ENCODE results near the gene ATXN3L. TPM values are rescaled to one million over a fixed set of nuclear protein-coding genes. Genes with fewer than 3 reads are reported as not detected.

Gene ATXN3L
- total and polyA plus RNA-seq, 2 of the 8 experiments (the other 6 are each of a cell fraction or from before 2014, with no cell fraction given): not detected

GRCh38 chrX:13287816-13288215, 32.0 kb downstream of the ATXN3L start:
- FAIRE-seq (no peak), DNase-seq (ENCODE audit: low read depth in 1 of 2, low spot score in 2 of 2) (no peak)
- Histone ChIP-seq H3K27me3 (replicated peaks in 1 of 4; ENCODE audit: control insufficient read depth in 3 of 4, extremely low read depth in 1 of 4, insufficient read depth in 3 of 4, low read length in 3 of 4) (no peaks in the 10 kb centered on the region), H4K91ac (replicated peaks; ENCODE audit: insufficient read length, low read length) (no peak overlapping the region), H3K79me1 (ENCODE audit: low read depth, low read length) (no peaks in the 10 kb centered on the region), H3K14ac (ENCODE audit: insufficient read length) (no peak overlapping the region), H2BK5ac (ENCODE audit: low read depth, low read length) (no peak overlapping the region), H3K27ac (ENCODE audit: low read depth, low read length) (no peak overlapping the region), H2BK15ac (ENCODE audit: low read length) (no peak overlapping the region), H3K9ac (replicated peaks in 1 of 4; ENCODE audit: extremely low read depth in 1 of 4, low read depth in 3 of 4, low read length in 3 of 4) (no peak overlapping the region), H2BK20ac (ENCODE audit: low read length) (no peak overlapping the region), H3K9me3 (ENCODE audit: insufficient read depth in 2 of 2, low read depth in 1 of 2, low read length in 1 of 2) (no peaks in the 10 kb centered on the region), H2AK5ac (ENCODE audit: low read depth, low read length) (no peak overlapping the region), H2BK12ac (ENCODE audit: low read depth, low read length) (no peak overlapping the region), H3K4ac (replicated peaks; ENCODE audit: insufficient read length, low read depth, low read length) (no peak overlapping the region), H2AFZ (ENCODE audit: low read length) (no peak overlapping the region), H3K4me2 (ENCODE audit: insufficient read depth in 1 of 2, low read depth in 2 of 2, low read length in 2 of 2) (no peak overlapping the region), H4K20me1 (replicated peaks in 1 of 2; ENCODE audit: control insufficient read depth in 1 of 2, insufficient read depth in 2 of 2, low read length in 2 of 2) (no peaks in the 10 kb centered on the region), H3K36me3 (ENCODE audit: control insufficient read depth in 2 of 4, insufficient read depth in 4 of 4, low read length in 3 of 4) (no peaks in the 10 kb centered on the region; a peak in 1 of 8 replicates), H4K8ac (ENCODE audit: extremely low read depth, insufficient read depth, low read length) (no peak overlapping the region), H4K5ac (ENCODE audit: insufficient read length, low read depth, low read length) (no peak overlapping the region), H3K4me1 (replicated peaks in 1 of 4; ENCODE audit: control insufficient read depth in 3 of 4, insufficient read depth in 4 of 4, low read length in 3 of 4) (peaks cover 2 to 15% (median 8%) of the 10 kb centered on the region in 4 experiments), H2BK120ac (replicated peaks; ENCODE audit: low read depth, low read length) (no peak overlapping the region), H3K79me2 (ENCODE audit: control insufficient read depth in 1 of 2, insufficient read depth in 2 of 2, low read length in 2 of 2) (no peaks in the 10 kb centered on the region), H3K56ac (replicated peaks; ENCODE audit: insufficient read length, low read depth, low read length) (no peak overlapping the region), H3K4me3 (ENCODE audit: extremely low read depth in 1 of 4, insufficient read depth in 2 of 4, low read depth in 3 of 4, low read length in 4 of 4) (no peak overlapping the region), H3K23ac (ENCODE audit: insufficient read length) (no peak overlapping the region), H3K23me2 (ENCODE audit: low read depth, low read length) (no peaks in the 10 kb centered on the region), H3K18ac (ENCODE audit: extremely low read depth, low read length) (no peak overlapping the region)
- WGBS, 2 experiments (ENCODE audit: extremely low coverage in 1 of 2, insufficient coverage in 1 of 2, insufficient read length in 1 of 2, insufficient replicate concordance in 2 of 2, low coverage in 1 of 2, low lambda C conversion rate in 2 of 2, missing lambda C conversion rate in 1 of 2): 96% methylated on average over 2 of the region's 2 CpGs; no CpG with 5 or more reads in 1 of the 2 experiments
- POLR2A ChIA-PET (ENCODE audit: partially characterized antibody): no interaction called here
- CTCF ChIA-PET (ENCODE audit: partially characterized antibody): interaction anchor here (1.0 kb wide), 1 partner anchor 54 kb away, joined by 3 read pairs; no protein-coding TSS in a partner anchor
- TF ChIP-seq JUND (IDR thresholded peaks at IDR 0.05; ENCODE audit: low read length) (no peak), NRF1 (IDR thresholded peaks at IDR 0.05; ENCODE audit: low read depth, low read length) (no peak), POLR2AphosphoS5 (IDR thresholded peaks at IDR 0.05; ENCODE audit: low read depth, low read length) (no peak), CHD1 (IDR thresholded peaks at IDR 0.05; ENCODE audit: low read depth, low read length) (no peak), SIX5 (IDR thresholded peaks at IDR 0.05; ENCODE audit: low read depth, low read length) (no peak)
- TF ChIP-seq, protein P1, sequence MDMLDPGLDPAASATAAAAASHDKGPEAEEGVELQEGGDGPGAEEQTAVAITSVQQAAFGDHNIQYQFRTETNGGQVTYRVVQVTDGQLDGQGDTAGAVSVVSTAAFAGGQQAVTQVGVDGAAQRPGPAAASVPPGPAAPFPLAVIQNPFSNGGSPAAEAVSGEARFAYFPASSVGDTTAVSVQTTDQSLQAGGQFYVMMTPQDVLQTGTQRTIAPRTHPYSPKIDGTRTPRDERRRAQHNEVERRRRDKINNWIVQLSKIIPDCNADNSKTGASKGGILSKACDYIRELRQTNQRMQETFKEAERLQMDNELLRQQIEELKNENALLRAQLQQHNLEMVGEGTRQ (IDR thresholded peaks at IDR 0.05; ENCODE audit: low read length): no peak
